Left renal cortex interstitium (tissue), 4 donors: ENCODE measurements around the gene BCAT1. TPM values are rescaled to one million over a fixed set of nuclear protein-coding genes. Genes with fewer than 3 reads are reported as not detected.
"Not testable (repeated sequence)": the region's sequence is repeated elsewhere in the genome, so short reads cannot be mapped to it uniquely, and the experiment has no call there.

Experiments
- DNase-seq, 4 donors: peaks; one replicate each; pipeline ENCODE4 v3.0.0-alpha.2; 2013; ENCODE audit warnings: low read depth in 4 of 4, low spot score in 2 of 4, missing footprints in 1 of 4
- polyA plus RNA-seq, 4 donors: library from polyadenylated mRNA; unstranded; fragments of 120-200 nt; gene quantifications; one replicate each; pipeline ENCODE4 v1.2.1, GENCODE V29; 2013; ENCODE audit not compliant: insufficient read length in 4 of 4

Gene BCAT1
- polyA plus RNA-seq, 4 donors: 45.1 to 47.8 (median 46.8) TPM

GRCh38 chr12:24901576-24902461, 47.1 kb downstream of the BCAT1 start:
- peak in 1 of 4 donors; percentile 34 for DNase-seq

- no peak for DNase-seq
Measured at GRCh38 chr12:24900196-24900595, 48.7 kb downstream of the BCAT1 start.

DNA sequence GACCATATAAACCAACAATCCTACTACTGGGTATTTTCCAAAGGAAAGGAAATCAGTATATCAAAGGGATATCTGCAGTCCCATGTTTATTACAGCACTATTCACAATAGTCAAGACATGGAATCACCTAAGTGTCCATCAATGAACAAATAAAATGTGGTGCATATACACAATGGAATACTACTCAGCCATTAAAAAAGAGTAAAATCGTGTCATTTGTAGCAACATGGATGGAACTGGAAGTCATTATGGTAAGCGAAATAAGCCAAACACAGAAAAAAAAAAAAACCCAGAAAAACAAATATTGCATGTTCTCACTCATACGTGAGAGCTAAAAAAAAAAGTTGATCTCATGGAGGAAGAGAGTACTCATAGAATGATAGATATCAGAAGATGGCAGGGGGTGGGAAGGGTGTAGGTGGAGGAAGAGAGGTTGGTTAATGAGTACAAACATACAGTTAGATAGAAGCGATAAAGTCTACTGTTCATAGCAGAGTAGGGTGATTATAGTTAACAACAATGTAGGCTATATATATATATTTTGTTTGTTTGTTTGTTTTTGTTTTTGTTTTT, 49.3 kb downstream of the BCAT1 start:
- no peak for DNase-seq

- no peak for DNase-seq
Measured at GRCh38 chr12:24898606-24899005, 50.3 kb downstream of the BCAT1 start.

DNA sequence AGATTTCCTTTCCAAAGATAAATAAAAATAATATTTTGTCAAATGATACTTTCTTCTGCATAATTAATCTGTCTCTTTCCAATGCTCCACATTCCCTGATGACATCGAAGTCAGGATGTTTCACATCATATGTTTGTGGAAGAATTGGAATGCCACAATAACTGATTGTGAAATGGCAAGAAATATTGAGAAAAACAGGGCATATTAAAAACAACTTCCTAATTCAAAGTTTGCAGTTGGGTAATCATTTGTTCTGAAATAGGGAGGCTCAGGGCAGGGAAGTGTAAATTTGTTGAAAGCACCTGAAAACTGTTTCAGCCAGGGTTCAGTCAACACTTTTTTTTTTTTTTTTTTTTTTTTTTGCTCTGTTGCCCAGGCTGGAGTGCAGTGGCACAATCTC, 50.7 kb downstream of the BCAT1 start:
- no peak for DNase-seq

- DNase-seq: no peak
Measured at GRCh38 chr12:24896171-24896570, 52.7 kb downstream of the BCAT1 start.

- no peak for DNase-seq
Measured at GRCh38 chr12:24895612-24896011, 53.3 kb downstream of the BCAT1 start.

DNA sequence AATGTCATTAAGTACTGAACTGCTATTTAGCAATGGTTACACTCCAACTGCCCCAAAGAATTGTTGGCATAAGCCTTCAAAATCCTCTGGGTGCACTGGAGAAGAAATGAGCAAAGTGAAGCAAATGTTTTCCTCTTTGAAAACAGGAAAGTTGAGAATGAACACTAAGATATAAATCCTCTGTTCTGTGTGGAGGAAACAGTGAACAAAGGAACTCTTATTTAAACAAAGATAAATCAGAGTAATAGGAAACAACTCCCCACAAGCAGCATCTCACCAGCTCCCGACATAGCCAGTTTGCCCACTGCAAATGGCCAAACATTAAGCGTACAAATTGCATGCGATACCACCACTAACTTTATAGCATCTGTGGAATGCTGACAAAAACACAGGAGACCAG, 54.0 kb downstream of the BCAT1 start:
- no peak for DNase-seq

DNA sequence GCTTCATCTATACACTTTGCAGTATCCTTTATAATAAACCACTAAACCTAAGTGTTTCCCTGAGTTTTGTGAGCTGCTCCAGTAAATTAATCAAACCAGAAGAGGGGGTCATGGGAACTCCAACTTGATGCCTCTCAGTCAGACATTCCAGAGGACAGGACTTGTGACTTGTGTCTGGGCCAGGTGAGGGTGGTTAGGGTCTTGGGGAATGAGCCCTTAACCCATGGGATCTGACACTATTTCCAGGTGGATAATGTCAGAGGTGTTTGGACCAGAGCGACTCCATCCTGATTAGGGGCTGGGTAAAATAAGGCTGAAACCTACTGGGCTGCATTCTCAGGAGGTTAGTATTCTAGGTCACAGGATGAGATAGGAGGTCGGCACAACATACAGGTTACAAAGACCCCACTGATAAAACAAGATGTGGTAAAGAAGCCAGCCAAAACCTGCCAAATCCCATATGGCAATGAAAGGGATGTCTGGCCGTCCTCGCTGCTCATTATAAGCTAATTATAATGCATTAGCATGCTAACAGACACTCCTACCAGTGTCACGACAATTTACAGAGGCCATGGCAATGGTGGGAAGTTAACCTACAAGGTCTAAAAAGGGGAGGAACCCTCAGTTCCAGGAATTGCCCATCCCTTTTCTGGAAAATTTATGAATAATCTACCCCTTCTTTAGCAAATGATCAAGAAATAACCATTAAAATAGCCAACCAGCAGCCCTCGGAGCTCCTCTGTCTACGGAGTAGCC, 58.7 kb downstream of the BCAT1 start:
- DNase-seq: no peak

- DNase-seq: no peak
Measured at GRCh38 chr12:24889411-24889810, 59.5 kb downstream of the BCAT1 start.

GRCh38 chr12:24888813-24889212, 60.1 kb downstream of the BCAT1 start:
- no peak for DNase-seq

DNA sequence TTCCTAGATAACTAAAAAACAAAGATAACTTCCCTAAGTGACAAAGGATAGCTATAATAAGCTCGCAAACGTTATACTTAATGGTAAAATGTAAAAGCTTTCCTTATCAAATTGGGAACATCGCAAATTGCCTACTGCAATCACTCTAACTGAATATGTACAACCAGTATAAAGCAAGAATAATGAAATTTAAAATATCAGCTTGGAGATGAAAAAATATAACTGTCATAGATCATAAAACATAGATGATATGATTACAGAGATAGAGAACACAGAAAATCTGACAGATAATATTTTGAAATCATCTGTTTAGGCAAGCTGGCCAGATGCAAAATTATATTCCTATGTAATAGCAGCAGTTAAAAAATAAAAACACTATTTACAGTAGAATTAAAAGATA, 64.0 kb downstream of the BCAT1 start:
- no peak for DNase-seq

DNA sequence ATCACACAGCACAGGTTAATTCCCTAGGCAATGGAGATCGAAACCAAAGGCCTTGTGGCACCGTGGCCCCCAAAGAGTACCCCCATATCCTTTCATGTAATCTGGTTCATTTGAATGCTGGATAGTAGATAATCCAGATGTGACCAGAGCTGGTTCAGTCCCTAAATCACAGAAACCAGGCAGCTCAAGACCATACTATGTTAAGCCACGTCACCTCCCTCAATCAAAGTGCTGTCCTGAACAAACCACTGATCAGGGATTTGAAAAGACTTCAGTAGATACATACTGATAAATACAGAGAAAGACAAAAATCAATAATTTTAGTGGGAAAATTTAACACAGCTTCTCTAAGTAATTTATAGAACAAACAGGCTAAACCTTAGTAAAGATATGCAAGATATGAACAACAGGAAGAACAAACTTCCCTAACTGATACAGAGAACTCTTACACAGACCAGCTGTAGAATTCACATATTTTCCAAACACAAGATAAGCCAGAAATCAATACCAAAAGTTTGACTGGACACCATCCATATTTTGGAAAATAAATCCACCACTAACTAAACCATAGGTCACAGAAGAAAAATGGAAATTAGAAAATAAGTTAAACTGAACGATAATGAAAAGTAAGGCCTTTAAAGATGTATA, 67.1 kb downstream of the BCAT1 start:
- no peak for DNase-seq

DNA sequence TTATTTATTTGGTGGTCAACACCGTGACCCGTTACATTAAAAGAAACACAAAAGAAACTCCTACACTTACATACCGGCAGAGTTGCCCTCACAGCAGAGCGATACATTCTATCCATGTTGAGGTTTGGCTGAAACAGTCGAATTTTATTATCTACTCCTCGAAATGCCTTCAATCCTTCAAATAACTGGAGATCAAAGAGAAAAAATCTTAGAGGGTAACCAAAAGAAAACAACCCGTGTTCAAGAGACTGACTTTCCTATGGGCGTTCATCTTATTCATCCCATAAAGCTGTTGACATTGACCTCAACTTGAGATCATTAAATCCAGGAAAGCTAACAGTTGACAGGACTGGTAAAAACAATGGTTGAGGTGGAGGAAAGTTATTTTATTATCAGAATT, 67.7 kb downstream of the BCAT1 start:
- no peak for DNase-seq

DNA sequence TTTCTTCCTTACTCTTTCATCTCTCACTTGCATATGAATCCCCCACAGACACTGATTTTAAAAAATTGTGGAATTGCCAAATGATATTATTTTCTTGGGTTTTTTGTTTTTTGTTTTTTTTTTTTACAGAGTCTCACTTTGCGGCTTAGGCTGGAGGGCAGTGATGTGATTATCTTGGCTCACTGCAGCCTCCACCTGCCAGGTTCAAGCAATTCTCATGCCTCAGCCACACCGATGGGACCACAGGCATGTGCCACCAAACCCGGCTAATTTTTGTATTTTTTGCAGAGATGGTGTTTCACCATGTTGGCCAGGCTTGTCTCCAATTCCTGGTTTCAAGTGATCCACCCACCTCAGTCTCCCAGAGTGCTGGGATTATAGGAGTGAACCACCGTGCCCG, 68.2 kb downstream of the BCAT1 start:
- no peak for DNase-seq

- no peak for DNase-seq
Measured at GRCh38 chr12:24879644-24880043, 69.3 kb downstream of the BCAT1 start.

GRCh38 chr12:24875014-24875413, 73.9 kb downstream of the BCAT1 start:
- DNase-seq: no peak

- no peak for DNase-seq
Measured at GRCh38 chr12:24872211-24872610, 76.7 kb downstream of the BCAT1 start.

DNA sequence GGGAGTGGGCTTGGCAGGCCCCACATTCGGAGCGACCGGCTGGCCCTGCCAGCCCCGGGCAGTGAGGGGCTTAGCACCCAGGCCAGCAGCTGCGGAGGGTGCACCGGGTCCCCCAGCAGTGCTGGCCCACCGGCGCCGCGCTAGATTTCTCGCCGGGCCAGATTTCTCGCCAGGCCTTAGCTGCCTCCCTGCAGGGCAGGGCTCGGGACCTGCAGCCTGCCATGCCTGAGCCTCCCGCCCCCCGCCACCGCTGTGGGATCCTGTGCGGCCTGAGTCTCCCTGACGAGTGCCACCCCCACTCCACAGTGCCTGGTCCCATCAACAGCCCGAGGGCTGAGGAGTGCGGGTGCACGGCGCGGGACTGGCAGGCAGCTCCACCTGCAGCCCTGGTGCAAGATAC, 82.8 kb downstream of the BCAT1 start:
- not testable (repeated sequence) for DNase-seq

DNA sequence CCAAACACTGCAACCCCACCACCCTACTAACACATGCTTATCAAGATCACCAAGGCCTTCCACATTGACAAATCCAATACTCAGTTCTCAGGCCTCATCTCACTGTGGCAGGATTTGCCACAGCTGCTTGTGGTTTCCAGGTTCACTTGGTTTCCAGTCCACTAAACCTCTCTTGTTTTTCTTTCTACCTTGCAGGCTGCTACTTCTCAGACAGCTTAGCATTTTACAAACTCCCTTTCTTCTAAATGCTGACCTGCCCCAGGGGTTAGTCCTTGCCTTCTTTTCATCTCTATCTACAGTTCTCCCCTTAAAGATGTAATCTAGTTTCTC, 84.1 kb downstream of the BCAT1 start:
- DNase-seq: no peak
